ENCODE measurements around the gene TYK2. TPM values are rescaled to one million over a fixed set of nuclear protein-coding genes. Genes with fewer than 3 reads are reported as not detected.
"Not testable (repeated sequence)": the region's sequence is repeated elsewhere in the genome, so short reads cannot be mapped to it uniquely, and the experiment has no call there.

Gene TYK2
- polyA plus RNA-seq, 1 experiment: 40.9 TPM

- POLR2A ChIA-PET: no interaction called here
- Histone ChIP-seq H3K27me3 (ENCODE audit: control insufficient read depth, insufficient read depth, low read length) (no peaks in the 10 kb centered on the region), H3K4me3 (ENCODE audit: low read depth, low read length) (no peak overlapping the region), H3K36me3 (ENCODE audit: control insufficient read depth, insufficient read depth, low read length) (no peaks in the 10 kb centered on the region)
- no peak for DNase-seq (ENCODE audit: low read depth)
- CTCF ChIA-PET: interaction anchor here (0.8 to 2.2 kb wide), 4 partner anchors 10 to 81 kb away, joined by 3 to 7 read pairs (median 5); no protein-coding TSS in a partner anchor
- no peak for TF ChIP-seq CTCF (IDR thresholded peaks at IDR 0.05; ENCODE audit: insufficient read depth, low read depth, low read length)
Observed at GRCh38 chr19:10339977-10340376, 40.4 kb downstream of the TYK2 start.

- H3K27me3 ChIP-seq (ENCODE audit: control insufficient read depth, insufficient read depth, low read length): no peaks in the 10 kb centered on the region
- no peaks in the 10 kb centered on the region for H3K36me3 ChIP-seq (ENCODE audit: control insufficient read depth, insufficient read depth, low read length)
- TF ChIP-seq CTCF (IDR thresholded peaks at IDR 0.05; ENCODE audit: insufficient read depth, low read depth, low read length): no peak
- H3K4me3 ChIP-seq (ENCODE audit: low read depth, low read length): no peak within 1 kb of the TSS
- ChIA-PET POLR2A (no interaction called here), CTCF (interaction anchor here (1.4 kb wide), 1 partner anchor 70 kb away, joined by 6 read pairs; no protein-coding TSS in a partner anchor)
- no peak for DNase-seq (ENCODE audit: low read depth)
Observed at GRCh38 chr19:10339380-10339960, 40.9 kb downstream of the TYK2 start, which contains the start of gene ICAM3. Gene ICAM3 (minus strand): TSS chr19:10339624. CDS start chr19:10339614, 10 bp downstream.

- CTCF ChIA-PET: no interaction called here
- DNase-seq (ENCODE audit: low read depth): no peak
Observed at GRCh38 chr19:10338940-10339339, 41.4 kb downstream of the TYK2 start.

GRCh38 chr19:10336725-10337124 is 43.6 kb downstream of the TYK2 start:
- CTCF ChIA-PET: interaction anchor here (0.6 to 1.4 kb wide), 5 partner anchors 16 to 68 kb away, joined by 3 to 5 read pairs (median 3); no protein-coding TSS in a partner anchor
- H3K27me3 ChIP-seq (ENCODE audit: control insufficient read depth, insufficient read depth, low read length); POLR2A ChIA-PET; DNase-seq (ENCODE audit: low read depth); H3K36me3 ChIP-seq (ENCODE audit: control insufficient read depth, insufficient read depth, low read length); H3K4me3 ChIP-seq (ENCODE audit: low read depth, low read length): not testable (repeated sequence)

More at GRCh38 chr19:10338940-10339339, 41.4 kb downstream of the TYK2 start:
- no peak for TF ChIP-seq CTCF (IDR thresholded peaks at IDR 0.05; ENCODE audit: insufficient read depth, low read depth, low read length)
- H3K36me3 ChIP-seq (ENCODE audit: control insufficient read depth, insufficient read depth, low read length): no peaks in the 10 kb centered on the region
- H3K4me3 ChIP-seq (ENCODE audit: low read depth, low read length): no peak overlapping the region
- H3K27me3 ChIP-seq (ENCODE audit: control insufficient read depth, insufficient read depth, low read length): no peaks in the 10 kb centered on the region
- POLR2A ChIA-PET: no interaction called here

GRCh38 chr19:10335352-10335985 is 44.9 kb downstream of the TYK2 start:
- TF ChIP-seq CTCF (IDR thresholded peaks at IDR 0.05; ENCODE audit: insufficient read depth, low read depth, low read length): no peak
- POLR2A ChIA-PET: interaction anchor here (0.6 kb wide), 1 partner anchor 9 kb away, joined by 6 read pairs; no protein-coding TSS in a partner anchor
- CTCF ChIA-PET: interaction anchor here (0.6 to 2.6 kb wide), 6 partner anchors 7 to 81 kb away, joined by 3 to 14 read pairs (median 5); no protein-coding TSS in a partner anchor
- H3K36me3 ChIP-seq (ENCODE audit: control insufficient read depth, insufficient read depth, low read length): no peaks in the 10 kb centered on the region; the same call in 1 of the 2 replicates
- DNase-seq (ENCODE audit: low read depth): no peak
- H3K27me3 ChIP-seq (ENCODE audit: control insufficient read depth, insufficient read depth, low read length): no peaks in the 10 kb centered on the region
- no peak overlapping the region for H3K4me3 ChIP-seq (ENCODE audit: low read depth, low read length)
